Panc1 (cell line): Measurements from ENCODE around the gene ASIC3. TPM values are rescaled to one million over a fixed set of nuclear protein-coding genes. Genes with fewer than 3 reads are reported as not detected.

Source experiments
- ATAC-seq: fragments of 200-7000 bp; cut with Tn5 transposase; 2 replicates; pipeline ENCODE4 v1.9.1; 2020; ENCODE audit warnings: mild to moderate bottlenecking, moderate library complexity
- BruUV-seq: library from RNA; stranded (reverse); fragments of 400-500 nt; replicated peaks from 2 replicates; lab custom pipeline; 2021; lab: Mats Ljungman, UMichigan
- CTCF ChIA-PET: fragments of 300-600 bp; sonication (Branson Sonifier 250); formaldehyde crosslinking; loops from one replicate; lab custom pipeline; 2022; ENCODE audit warnings: antibody characterized with exemption; lab: Charles Lee
- POLR2A ChIA-PET: fragments of 300-600 bp; sonication (Branson Sonifier 250); formaldehyde crosslinking; loops from one replicate; lab custom pipeline; 2022; ENCODE audit warnings: antibody characterized with exemption; lab: Charles Lee
- DNase-seq: peaks from one replicate; pipeline ENCODE4 v3.0.0-alpha.2; 2010; ENCODE audit warnings: low read depth, low spot score
- H3K27ac ChIP-seq: 2 replicates; pipeline ENCODE4 v1.5.1; 2011; ENCODE audit warnings: mild to moderate bottlenecking, low read length, inconsistent platforms
- H3K27me3 ChIP-seq: fragments of 200-500 bp; sonication (Bioruptor generic); 2 replicates; pipeline ENCODE4 v1.6.0; 2014; ENCODE audit warnings: low read length, inconsistent platforms; ENCODE audit not compliant: control insufficient read depth, insufficient read depth
- H3K36me3 ChIP-seq: fragments of 200-500 bp; sonication (Bioruptor generic); 2 replicates; pipeline ENCODE4 v1.5.1; 2014; ENCODE audit warnings: inconsistent platforms, mild to moderate bottlenecking, low read length, moderate library complexity; ENCODE audit not compliant: control insufficient read depth, insufficient read depth
- H3K4me1 ChIP-seq: 2 replicates; pipeline ENCODE4 v1.5.1; 2011; ENCODE audit warnings: inconsistent platforms, mild to moderate bottlenecking, low read length, moderate library complexity; ENCODE audit not compliant: control insufficient read depth, insufficient read depth
- H3K4me3 ChIP-seq, 2 experiments: 2 replicates each; pipeline ENCODE4 v1.5.1; 2011 to 2012; ENCODE audit warnings: low read depth in 2 of 2, low read length in 2 of 2, mild to moderate bottlenecking in 2 of 2, inconsistent platforms in 1 of 2, moderate library complexity in 1 of 2
- H3K9me3 ChIP-seq: fragments of 200-500 bp; sonication (Bioruptor generic); 2 replicates; pipeline ENCODE4 v1.5.1; 2014; ENCODE audit warnings: low read depth, mild to moderate bottlenecking, inconsistent platforms, low read length, moderate library complexity; ENCODE audit not compliant: control insufficient read depth, insufficient read depth
- POLR2AphosphoS5 ChIP-seq: IDR thresholded peaks from 2 replicates; pipeline ENCODE4 v1.6.1; 2012; ENCODE audit warnings: mild to moderate bottlenecking, low read depth, low read length, moderate library complexity
- SIN3A ChIP-seq: IDR thresholded peaks from 2 replicates; pipeline ENCODE4 v1.6.1; 2012; ENCODE audit warnings: low read depth, mild to moderate bottlenecking, low read length, moderate library complexity, borderline replicate concordance; ENCODE audit not compliant: insufficient read depth
- TCF7L2 ChIP-seq: IDR thresholded peaks from 2 replicates; pipeline ENCODE4 v1.6.1; 2011; ENCODE audit warnings: mild to moderate bottlenecking, low read depth, low read length, inconsistent platforms
- in situ Hi-C: cut with HindIII; loops from 2 replicates; pipeline ENCODE4 v1.10.0; 2016; ENCODE audit warnings: low sequenced_read_pairs, low pct_unique_long_range_greater_than_20kb
- intact Hi-C: fragments of 100-400 bp; cut with micrococcal nuclease; formaldehyde crosslinking; loops from one replicate; pipeline ENCODE4 v1.10.0; 2022; ENCODE audit not compliant: unreplicated experiment
- total RNA-seq: library from RNA; stranded (reverse); gene quantifications from one replicate; pipeline ENCODE4 v1.2.1, GENCODE V29; 2021; ENCODE audit not compliant: unreplicated experiment
- TF ChIP-seq, protein P1 (sequence below): fragments of 450-650 bp; IDR thresholded peaks from 2 replicates; pipeline ENCODE4 v1.5.1; 2017; ENCODE audit warnings: mild to moderate bottlenecking
- TF ChIP-seq, protein P2 (sequence below), 2 experiments: IDR thresholded peaks; 2 replicates each; pipeline ENCODE4 v1.6.1; 2011 to 2012; ENCODE audit warnings: low read depth in 2 of 2, control low read depth in 1 of 2, low read length in 1 of 2, mild to moderate bottlenecking in 1 of 2, moderate library complexity in 1 of 2; ENCODE audit not compliant: insufficient read depth in 1 of 2

ASIC3 gene
- total RNA-seq, 1 experiment from 2014 or later, result 1.3 TPM

DNA sequence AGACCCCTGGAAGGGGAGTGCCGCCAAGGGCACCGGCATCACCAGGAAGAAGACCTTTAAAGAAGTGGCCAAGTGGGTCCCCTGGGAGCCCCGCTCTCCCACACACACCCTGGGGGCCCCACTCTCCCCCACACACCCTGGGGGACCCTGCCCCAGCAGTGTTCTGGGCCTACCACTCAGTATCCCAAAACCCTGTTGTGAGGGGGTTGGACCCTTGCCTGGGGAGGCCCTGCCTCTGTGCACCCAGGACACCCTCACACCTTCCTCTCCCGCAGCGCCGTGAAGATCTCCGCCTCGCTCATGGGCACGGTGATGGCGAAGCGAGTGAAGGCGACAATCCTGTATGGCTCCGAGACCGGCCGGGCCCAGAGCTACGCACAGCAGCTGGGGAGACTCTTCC lies 46.8 kb upstream of the ASIC3 start:
- Histone ChIP-seq H3K4me1 (no peaks in the 10 kb centered on the region), H3K36me3 (no peaks in the 10 kb centered on the region), H3K27me3 (no peaks in the 10 kb centered on the region), H3K4me3 (no peak overlapping the region), H3K9me3 (no peaks in the 10 kb centered on the region), H3K27ac (no peak overlapping the region)
- CTCF ChIA-PET, result no interaction called here
- no peak for DNase-seq
- no peak for ATAC-seq
- intact Hi-C loops (no loop called here), in situ Hi-C loops (no loop called here)
- no TSS peak for BruUV-seq
- POLR2A ChIA-PET, result no interaction called here
- TF ChIP-seq SIN3A (no peak), TCF7L2 (no peak), POLR2AphosphoS5 (no peak)
- TF ChIP-seq, protein P1, sequence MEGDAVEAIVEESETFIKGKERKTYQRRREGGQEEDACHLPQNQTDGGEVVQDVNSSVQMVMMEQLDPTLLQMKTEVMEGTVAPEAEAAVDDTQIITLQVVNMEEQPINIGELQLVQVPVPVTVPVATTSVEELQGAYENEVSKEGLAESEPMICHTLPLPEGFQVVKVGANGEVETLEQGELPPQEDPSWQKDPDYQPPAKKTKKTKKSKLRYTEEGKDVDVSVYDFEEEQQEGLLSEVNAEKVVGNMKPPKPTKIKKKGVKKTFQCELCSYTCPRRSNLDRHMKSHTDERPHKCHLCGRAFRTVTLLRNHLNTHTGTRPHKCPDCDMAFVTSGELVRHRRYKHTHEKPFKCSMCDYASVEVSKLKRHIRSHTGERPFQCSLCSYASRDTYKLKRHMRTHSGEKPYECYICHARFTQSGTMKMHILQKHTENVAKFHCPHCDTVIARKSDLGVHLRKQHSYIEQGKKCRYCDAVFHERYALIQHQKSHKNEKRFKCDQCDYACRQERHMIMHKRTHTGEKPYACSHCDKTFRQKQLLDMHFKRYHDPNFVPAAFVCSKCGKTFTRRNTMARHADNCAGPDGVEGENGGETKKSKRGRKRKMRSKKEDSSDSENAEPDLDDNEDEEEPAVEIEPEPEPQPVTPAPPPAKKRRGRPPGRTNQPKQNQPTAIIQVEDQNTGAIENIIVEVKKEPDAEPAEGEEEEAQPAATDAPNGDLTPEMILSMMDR, result no peak
- TF ChIP-seq, protein P2, sequence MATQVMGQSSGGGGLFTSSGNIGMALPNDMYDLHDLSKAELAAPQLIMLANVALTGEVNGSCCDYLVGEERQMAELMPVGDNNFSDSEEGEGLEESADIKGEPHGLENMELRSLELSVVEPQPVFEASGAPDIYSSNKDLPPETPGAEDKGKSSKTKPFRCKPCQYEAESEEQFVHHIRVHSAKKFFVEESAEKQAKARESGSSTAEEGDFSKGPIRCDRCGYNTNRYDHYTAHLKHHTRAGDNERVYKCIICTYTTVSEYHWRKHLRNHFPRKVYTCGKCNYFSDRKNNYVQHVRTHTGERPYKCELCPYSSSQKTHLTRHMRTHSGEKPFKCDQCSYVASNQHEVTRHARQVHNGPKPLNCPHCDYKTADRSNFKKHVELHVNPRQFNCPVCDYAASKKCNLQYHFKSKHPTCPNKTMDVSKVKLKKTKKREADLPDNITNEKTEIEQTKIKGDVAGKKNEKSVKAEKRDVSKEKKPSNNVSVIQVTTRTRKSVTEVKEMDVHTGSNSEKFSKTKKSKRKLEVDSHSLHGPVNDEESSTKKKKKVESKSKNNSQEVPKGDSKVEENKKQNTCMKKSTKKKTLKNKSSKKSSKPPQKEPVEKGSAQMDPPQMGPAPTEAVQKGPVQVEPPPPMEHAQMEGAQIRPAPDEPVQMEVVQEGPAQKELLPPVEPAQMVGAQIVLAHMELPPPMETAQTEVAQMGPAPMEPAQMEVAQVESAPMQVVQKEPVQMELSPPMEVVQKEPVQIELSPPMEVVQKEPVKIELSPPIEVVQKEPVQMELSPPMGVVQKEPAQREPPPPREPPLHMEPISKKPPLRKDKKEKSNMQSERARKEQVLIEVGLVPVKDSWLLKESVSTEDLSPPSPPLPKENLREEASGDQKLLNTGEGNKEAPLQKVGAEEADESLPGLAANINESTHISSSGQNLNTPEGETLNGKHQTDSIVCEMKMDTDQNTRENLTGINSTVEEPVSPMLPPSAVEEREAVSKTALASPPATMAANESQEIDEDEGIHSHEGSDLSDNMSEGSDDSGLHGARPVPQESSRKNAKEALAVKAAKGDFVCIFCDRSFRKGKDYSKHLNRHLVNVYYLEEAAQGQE (IDR thresholded peaks at IDR 0.05; ENCODE audit: insufficient read depth in 1 of 2, low read depth in 2 of 2, low read length in 1 of 2), result no peak

DNA sequence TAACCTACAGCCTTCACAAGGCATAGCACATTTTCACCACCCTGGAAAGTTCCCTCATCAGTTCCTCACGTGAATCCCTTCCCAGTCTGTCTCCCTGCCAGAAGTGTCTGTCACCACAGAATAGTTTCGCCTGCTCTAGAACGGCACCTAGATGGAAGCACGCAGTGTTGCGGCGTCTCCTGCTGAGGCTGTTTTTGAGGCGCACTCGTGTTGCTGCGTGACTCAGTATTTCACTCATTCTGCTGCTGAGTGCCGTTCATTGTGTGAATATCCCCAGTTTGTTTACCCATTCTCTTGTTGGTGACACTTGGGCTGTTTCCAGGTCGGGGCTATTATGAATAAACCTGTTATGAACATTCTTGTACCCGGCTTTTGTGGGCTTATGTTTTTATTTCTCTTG lies 44.8 kb upstream of the ASIC3 start:
- intact Hi-C loops, result no loop called here
- CTCF ChIA-PET, result no interaction called here
- in situ Hi-C loops, result no loop called here
- Histone ChIP-seq H3K36me3 (no peaks in the 10 kb centered on the region), H3K4me3 (no peak overlapping the region), H3K4me1 (peaks cover 12% of the 10 kb centered on the region; the same call in 1 of the 2 replicates), H3K27ac (no peak overlapping the region), H3K27me3 (no peaks in the 10 kb centered on the region), H3K9me3 (no peaks in the 10 kb centered on the region)
- no TSS peak for BruUV-seq
- POLR2A ChIA-PET, result no interaction called here
- ATAC-seq (peak; percentile 44; the same call in 1 of the 2 replicates), DNase-seq (no peak)
- TF ChIP-seq POLR2AphosphoS5 (no peak), SIN3A (no peak), TCF7L2 (no peak)
- TF ChIP-seq, protein P2 (IDR thresholded peaks at IDR 0.05; ENCODE audit: insufficient read depth in 1 of 2, low read depth in 2 of 2, low read length in 1 of 2), result no peak
- TF ChIP-seq, protein P1, result no peak
